Muscle layer of duodenum (tissue), 2 donors: ENCODE results near the gene DNAJB12.
A peak's percentile ranks its signal among the peaks of the same experiment; 100 is the strongest.

Experiments
- H3K27ac ChIP-seq: one replicate; pipeline ENCODE4 v1.7.0; 2013; ENCODE audit warnings: mild to moderate bottlenecking, low read length
- H3K27me3 ChIP-seq: one replicate; pipeline ENCODE4 v1.7.0; 2013; ENCODE audit warnings: low read depth, mild to moderate bottlenecking, control low read depth, low read length
- H3K36me3 ChIP-seq, 2 donors: one replicate each; pipeline ENCODE4 v1.7.0; 2013; ENCODE audit warnings: low read length in 2 of 2, control low read depth in 1 of 2, mild to moderate bottlenecking in 1 of 2; ENCODE audit not compliant: insufficient read depth in 2 of 2, control insufficient read depth in 1 of 2
- H3K4me1 ChIP-seq, 2 donors: one replicate each; pipeline ENCODE4 v1.7.0; 2013; ENCODE audit warnings: low read length in 2 of 2, mild to moderate bottlenecking in 2 of 2, control low read depth in 1 of 2, moderate library complexity in 1 of 2; ENCODE audit not compliant: insufficient read depth in 2 of 2, control insufficient read depth in 1 of 2
- H3K4me3 ChIP-seq, 2 donors: one replicate each; pipeline ENCODE4 v1.7.0; 2013; ENCODE audit warnings: low read length in 2 of 2, low read depth in 1 of 2, mild to moderate bottlenecking in 1 of 2
- H3K9me3 ChIP-seq, 2 donors: one replicate each; pipeline ENCODE4 v1.7.0; 2013; ENCODE audit warnings: low read length in 2 of 2, control low read depth in 1 of 2, mild to moderate bottlenecking in 1 of 2; ENCODE audit not compliant: control insufficient read depth in 1 of 2
- donor health status: healthy.

Gene DNAJB12

GRCh38 chr10:72336259-72337038, 18.3 kb downstream of the DNAJB12 start:
- peaks cover 21 to 45% of the 10 kb centered on the region in 2 donors for H3K36me3 ChIP-seq
- no peak overlapping the region for H3K27ac ChIP-seq
- H3K4me1 ChIP-seq: peaks cover 12 to 50% of the 10 kb centered on the region in 2 donors
- no peaks in the 10 kb centered on the region for H3K9me3 ChIP-seq
- no peak overlapping the region for H3K4me3 ChIP-seq
- no peaks in the 10 kb centered on the region for H3K27me3 ChIP-seq

- H3K9me3 ChIP-seq: no peaks in the 10 kb centered on the region
- peaks cover 14 to 37% of the 10 kb centered on the region in 2 donors for H3K36me3 ChIP-seq
- peaks cover 15 to 53% of the 10 kb centered on the region in 2 donors for H3K4me1 ChIP-seq
- H3K27me3 ChIP-seq: no peaks in the 10 kb centered on the region
- H3K4me3 ChIP-seq: no peak overlapping the region
- H3K27ac ChIP-seq: peak overlapping the region; percentile 70
These were observed 19.1 kb downstream of the DNAJB12 start for GRCh38 chr10:72335394-72336258.

GRCh38 chr10:72334825-72335393, 19.8 kb downstream of the DNAJB12 start:
- peaks cover 12 to 35% of the 10 kb centered on the region in 2 donors for H3K36me3 ChIP-seq
- H3K4me3 ChIP-seq: no peak overlapping the region
- H3K4me1 ChIP-seq: peaks cover 14 to 53% of the 10 kb centered on the region in 2 donors
- no peaks in the 10 kb centered on the region for H3K27me3 ChIP-seq
- H3K9me3 ChIP-seq: no peaks in the 10 kb centered on the region
- H3K27ac ChIP-seq: peak overlapping the region; percentile 70

GRCh38 chr10:72334196-72334824, 20.4 kb downstream of the DNAJB12 start:
- no peaks in the 10 kb centered on the region for H3K27me3 ChIP-seq
- H3K9me3 ChIP-seq: no peaks in the 10 kb centered on the region
- peaks cover 12 to 35% of the 10 kb centered on the region in 2 donors for H3K36me3 ChIP-seq
- H3K4me3 ChIP-seq: no peak overlapping the region
- peaks cover 14 to 57% of the 10 kb centered on the region in 2 donors for H3K4me1 ChIP-seq
- peak overlapping the region; percentile 8 for H3K27ac ChIP-seq

- Histone ChIP-seq H3K4me3 (no peak overlapping the region), H3K4me1 (peaks cover 17 to 64% of the 10 kb centered on the region in 2 donors), H3K9me3 (no peaks in the 10 kb centered on the region), H3K27me3 (no peaks in the 10 kb centered on the region), H3K27ac (peak overlapping the region; percentile 39), H3K36me3 (peaks cover 11 to 33% of the 10 kb centered on the region in 2 donors)
These were observed 21.4 kb downstream of the DNAJB12 start for GRCh38 chr10:72333112-72334015.

- Histone ChIP-seq H3K27ac (peak overlapping the region; percentile 39), H3K4me1 (peaks cover 19 to 72% of the 10 kb centered on the region in 2 donors), H3K27me3 (no peaks in the 10 kb centered on the region), H3K36me3 (peaks cover 3 to 25% of the 10 kb centered on the region in 2 donors), H3K9me3 (no peaks in the 10 kb centered on the region), H3K4me3 (no peak overlapping the region)
These were observed 22.2 kb downstream of the DNAJB12 start for GRCh38 chr10:72332423-72333111.

GRCh38 chr10:72331575-72332422, 22.9 kb downstream of the DNAJB12 start:
- H3K36me3 ChIP-seq: peaks cover 0 to 17% of the 10 kb centered on the region in 2 donors
- peak overlapping the region; percentile 49 for H3K27ac ChIP-seq
- no peaks in the 10 kb centered on the region for H3K27me3 ChIP-seq
- no peaks in the 10 kb centered on the region for H3K9me3 ChIP-seq
- peak overlapping the region in 1 of 2 donors; percentile 5 for H3K4me3 ChIP-seq
- H3K4me1 ChIP-seq: peaks cover 19 to 66% of the 10 kb centered on the region in 2 donors

GRCh38 chr10:72330069-72330426, 24.7 kb downstream of the DNAJB12 start:
- Histone ChIP-seq H3K27ac (no peak overlapping the region), H3K4me1 (peaks cover 19 to 50% of the 10 kb centered on the region in 2 donors), H3K9me3 (no peaks in the 10 kb centered on the region)

GRCh38 chr10:72329290-72330068, 25.2 kb downstream of the DNAJB12 start:
- Histone ChIP-seq H3K9me3 (no peaks in the 10 kb centered on the region), H3K27me3 (no peaks in the 10 kb centered on the region), H3K36me3 (peaks cover 0 to 4% of the 10 kb centered on the region in 2 donors), H3K4me1 (peaks cover 17 to 48% of the 10 kb centered on the region in 2 donors), H3K4me3 (no peak overlapping the region), H3K27ac (no peak overlapping the region)

More at GRCh38 chr10:72330069-72330426, 24.7 kb downstream of the DNAJB12 start:
- no peaks in the 10 kb centered on the region for H3K27me3 ChIP-seq
- H3K36me3 ChIP-seq: peaks cover 0 to 4% of the 10 kb centered on the region in 2 donors
- no peak overlapping the region for H3K4me3 ChIP-seq
